GM23248 (cell line): ENCODE data around the gene CDK8. TPM values are rescaled to one million over a fixed set of nuclear protein-coding genes. Genes with fewer than 3 reads are reported as not detected.

Source experiments
- DNase-seq: peaks from one replicate; pipeline ENCODE4 v3.0.0-alpha.2; 2015
- H2AFZ ChIP-seq: fragments of 200-600 bp; sonication (generic); 2 replicates; pipeline ENCODE4 v1.6.1; 2016; ENCODE audit warnings: antibody characterized with exemption
- H3F3A ChIP-seq: fragments of 200-600 bp; sonication (generic); 2 replicates; pipeline ENCODE4 v1.6.1; 2016; ENCODE audit warnings: mild to moderate bottlenecking, antibody characterized with exemption, mixed run types; ENCODE audit not compliant: insufficient read depth
- H3K27ac ChIP-seq: fragments of 200-600 bp; sonication (generic); 2 replicates; pipeline ENCODE4 v1.5.1; 2016; ENCODE audit warnings: mild to moderate bottlenecking
- H3K27me3 ChIP-seq: fragments of 200-600 bp; sonication (generic); replicated peaks from 2 replicates; pipeline ENCODE4 v1.6.1; 2016; ENCODE audit warnings: mild to moderate bottlenecking; ENCODE audit not compliant: insufficient read depth
- H3K36me3 ChIP-seq: fragments of 200-600 bp; sonication (generic); 2 replicates; pipeline ENCODE4 v1.6.1; 2016; ENCODE audit warnings: low read depth, mild to moderate bottlenecking
- H3K4me1 ChIP-seq: fragments of 200-600 bp; sonication (generic); 2 replicates; pipeline ENCODE4 v1.6.1; 2016; ENCODE audit warnings: mild to moderate bottlenecking; ENCODE audit not compliant: insufficient read depth
- H3K4me2 ChIP-seq: fragments of 200-600 bp; sonication (generic); one replicate; pipeline ENCODE4 v1.6.1; 2016; ENCODE audit warnings: mild to moderate bottlenecking; ENCODE audit not compliant: unreplicated experiment
- H3K4me3 ChIP-seq: fragments of 200-600 bp; sonication (generic); 2 replicates; pipeline ENCODE4 v1.5.1; 2016; ENCODE audit warnings: mild to moderate bottlenecking
- H3K79me2 ChIP-seq: fragments of 200-600 bp; sonication (generic); 2 replicates; pipeline ENCODE4 v1.6.1; 2016; ENCODE audit warnings: mild to moderate bottlenecking; ENCODE audit not compliant: insufficient read depth
- H3K9ac ChIP-seq: fragments of 200-600 bp; sonication (generic); 2 replicates; pipeline ENCODE4 v1.6.1; 2016; ENCODE audit warnings: mild to moderate bottlenecking
- H3K9me2 ChIP-seq: fragments of 200-600 bp; sonication (generic); 2 replicates; pipeline ENCODE4 v1.6.1; 2016; ENCODE audit warnings: mixed run types, mild to moderate bottlenecking, moderate library complexity; ENCODE audit not compliant: insufficient read depth
- H3K9me3 ChIP-seq: fragments of 200-600 bp; sonication (generic); one replicate; pipeline ENCODE4 v1.6.1; 2017; ENCODE audit warnings: low read depth
- H4K20me1 ChIP-seq: fragments of 200-600 bp; sonication (generic); 2 replicates; pipeline ENCODE4 v1.6.0; 2016; ENCODE audit not compliant: insufficient read depth
- EZH2 ChIP-seq: fragments of 200-600 bp; sonication (generic); IDR thresholded peaks from 2 replicates; pipeline ENCODE4 v1.6.1; 2018; ENCODE audit warnings: antibody characterized with exemption, mild to moderate bottlenecking; ENCODE audit not compliant: insufficient read depth, poor library complexity, severe bottlenecking
- EZH2phosphoT487 ChIP-seq: fragments of 200-600 bp; sonication (generic); IDR thresholded peaks from 2 replicates; pipeline ENCODE4 v1.6.1; 2018; ENCODE audit warnings: antibody characterized with exemption, moderate library complexity, mild to moderate bottlenecking, low read depth; ENCODE audit not compliant: insufficient read depth
- WGBS, 2 experiments: methylation state at CpG; one replicate each; pipeline ENCODE4 v1.1.6; 2015 to 2017; ENCODE audit warnings: low lambda C conversion rate in 2 of 2, low coverage in 1 of 2; ENCODE audit errors: missing lambda C conversion rate in 2 of 2; 5-methylcytosine and 5-hydroxymethylcytosine counted together
- in situ Hi-C: fragments of 300-500 bp; cut with MboI; formaldehyde crosslinking; loops from 2 replicates; pipeline ENCODE4 v1.15.0; 2020
- polyA plus RNA-seq: library from polyadenylated mRNA; unstranded; fragments of >200 nt; fragmentation: Nextera tagmentation; extraction: Ambion mirVana; gene quantifications from 2 replicates; pipeline ENCODE4 v1.2.1, GENCODE V29; 2016
- total RNA-seq: library from RNA; depleted of rRNA; stranded (reverse); fragments of >200 nt; shearing (Covaris generic); gene quantifications from 2 replicates; pipeline ENCODE4 v1.2.3, GENCODE V29; 2014; rRNA removed

Gene CDK8
- total RNA-seq (11.9 and 12.3 TPM in 2 replicates), polyA plus RNA-seq (4.3 and 5.1 TPM in 2 replicates)

DNA sequence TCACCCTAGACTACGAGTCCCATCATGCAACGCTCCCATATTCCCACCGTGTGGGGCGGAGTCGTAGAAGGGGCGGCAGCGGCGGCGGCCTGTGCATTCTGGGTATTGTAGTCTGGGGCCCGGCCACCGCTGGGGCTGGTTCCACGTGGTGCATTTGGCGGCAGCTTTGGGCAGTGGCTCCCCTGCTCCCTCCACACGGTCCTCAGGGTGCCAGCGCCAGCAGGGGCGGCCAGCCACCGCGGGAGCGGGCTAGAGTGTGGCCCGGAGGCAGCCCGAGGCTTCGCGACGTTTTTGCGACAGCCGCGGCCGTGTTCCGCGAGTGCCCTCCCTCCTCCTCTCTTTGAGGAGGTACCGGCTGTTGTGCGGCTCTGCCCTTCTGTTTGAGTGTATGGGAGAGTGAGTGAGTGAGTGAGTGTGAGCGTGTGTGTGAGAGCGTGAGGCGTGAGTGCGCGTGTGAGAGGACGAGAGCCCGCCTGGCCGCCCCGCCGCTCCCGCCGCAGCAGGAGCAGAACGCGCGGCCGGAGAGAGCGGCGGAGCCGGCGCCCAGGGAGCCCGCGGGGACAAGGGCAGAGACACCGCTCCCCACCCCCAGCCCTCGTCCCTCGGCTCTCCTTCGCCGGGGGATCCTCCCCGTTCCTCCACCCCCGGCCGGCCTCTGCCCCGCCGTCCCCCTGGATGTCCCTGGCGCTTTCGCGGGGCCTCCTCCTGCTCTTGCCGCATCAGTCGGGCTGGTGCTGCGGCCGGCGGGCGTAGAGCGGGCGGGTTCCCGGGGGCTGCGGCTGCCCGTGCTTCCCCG lies at the start of gene CDK8:
Gene CDK8 (plus strand): TSS at position 343 of the 796 bp plus-strand sequence. CDS start 513 bp downstream, outside the sequence.
- H3K4me2 ChIP-seq: peak within 1 kb of the TSS; percentile 92
- H3K27me3 ChIP-seq: no peaks in the 10 kb centered on the region
- H3K79me2 ChIP-seq: peaks cover 45% of the 10 kb centered on the region
- DNase-seq: peak; percentile 94
- in situ Hi-C loops: no loop called here
- H3K9me2 ChIP-seq: no peaks in the 10 kb centered on the region
- peaks cover 9% of the 10 kb centered on the region; the same call in 1 of the 2 replicates for H4K20me1 ChIP-seq
- peak within 1 kb of the TSS; percentile 69 for H3K27ac ChIP-seq
- WGBS, 2 experiments: 1 to 2% methylated on average over 52 to 73 of the region's 79 CpGs
- no peaks in the 10 kb centered on the region for H3F3A ChIP-seq
- TF ChIP-seq EZH2 (no peak), EZH2phosphoT487 (no peak)
- no peaks in the 10 kb centered on the region for H3K36me3 ChIP-seq
- peak within 1 kb of the TSS; percentile 92 for H2AFZ ChIP-seq
- H3K4me1 ChIP-seq: peaks cover 19% of the 10 kb centered on the region
- peak within 1 kb of the TSS; percentile 93 for H3K4me3 ChIP-seq
- no peaks in the 10 kb centered on the region for H3K9me3 ChIP-seq
- H3K9ac ChIP-seq: peak within 1 kb of the TSS; percentile 78

DNA sequence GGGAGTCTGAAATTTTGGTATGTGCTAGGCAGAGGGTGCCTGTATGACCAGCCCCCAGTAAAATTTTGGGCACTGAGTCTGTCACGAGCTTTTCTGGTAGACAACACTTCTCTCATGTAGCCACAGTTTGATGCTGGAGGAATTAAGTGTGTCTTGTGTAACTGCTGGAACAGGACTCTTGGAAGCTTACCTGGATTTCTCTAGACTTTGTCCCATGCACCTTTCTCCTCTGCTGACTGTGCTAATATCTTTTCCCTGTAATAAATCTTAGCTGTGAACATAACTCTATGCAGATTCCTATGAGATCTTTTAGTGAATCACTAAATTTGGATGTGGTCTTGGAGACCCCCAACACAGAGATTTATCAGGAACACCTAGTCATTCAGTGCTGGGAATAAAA lies 45.6 kb upstream of the CDK8 start:
- 95 to 100% methylated on average over 1 of the region's 1 CpG for WGBS, 2 experiments
- in situ Hi-C loops: no loop called here

GRCh38 chr13:26213345-26213744 lies 40.6 kb upstream of the CDK8 start:
- H3F3A ChIP-seq: 0 out of 2 replicates have a peak, but pooled peaks cover 5% of the 10 kb centered on the region
- H3K9me2 ChIP-seq: no peaks in the 10 kb centered on the region
- peaks cover 64% of the 10 kb centered on the region for H3K36me3 ChIP-seq
- H4K20me1 ChIP-seq: no peaks in the 10 kb centered on the region
- H3K4me3 ChIP-seq: no peak overlapping the region
- peaks cover 4% of the 10 kb centered on the region; the same call in 1 of the 2 replicates for H3K79me2 ChIP-seq
- no peaks in the 10 kb centered on the region for H3K27me3 ChIP-seq
- no peak overlapping the region for H3K27ac ChIP-seq
- 60 to 65% methylated on average over 1 of the region's 1 CpG for WGBS, 2 experiments
- TF ChIP-seq EZH2 (no peak), EZH2phosphoT487 (no peak)
- no peak overlapping the region for H3K4me2 ChIP-seq
- DNase-seq: no peak
- H3K4me1 ChIP-seq: no peaks in the 10 kb centered on the region
- in situ Hi-C loops: no loop called here
- H2AFZ ChIP-seq: no peak overlapping the region
- H3K9me3 ChIP-seq: no peaks in the 10 kb centered on the region
- H3K9ac ChIP-seq: no peak overlapping the region

More for the DNA sequence above, 45.6 kb upstream of the CDK8 start:
- Histone ChIP-seq H3F3A (peaks cover 8% of the 10 kb centered on the region), H3K9me3 (no peaks in the 10 kb centered on the region), H3K4me3 (no peak overlapping the region), H3K9ac (no peak overlapping the region), H3K36me3 (peaks cover 16% of the 10 kb centered on the region), H2AFZ (no peak overlapping the region), H3K9me2 (no peaks in the 10 kb centered on the region), H3K79me2 (no peaks in the 10 kb centered on the region), H3K27me3 (no peaks in the 10 kb centered on the region), H3K4me1 (no peaks in the 10 kb centered on the region), H4K20me1 (no peaks in the 10 kb centered on the region), H3K4me2 (no peak overlapping the region), H3K27ac (no peak overlapping the region)
- DNase-seq: no peak
- TF ChIP-seq EZH2phosphoT487 (no peak), EZH2 (no peak)

DNA sequence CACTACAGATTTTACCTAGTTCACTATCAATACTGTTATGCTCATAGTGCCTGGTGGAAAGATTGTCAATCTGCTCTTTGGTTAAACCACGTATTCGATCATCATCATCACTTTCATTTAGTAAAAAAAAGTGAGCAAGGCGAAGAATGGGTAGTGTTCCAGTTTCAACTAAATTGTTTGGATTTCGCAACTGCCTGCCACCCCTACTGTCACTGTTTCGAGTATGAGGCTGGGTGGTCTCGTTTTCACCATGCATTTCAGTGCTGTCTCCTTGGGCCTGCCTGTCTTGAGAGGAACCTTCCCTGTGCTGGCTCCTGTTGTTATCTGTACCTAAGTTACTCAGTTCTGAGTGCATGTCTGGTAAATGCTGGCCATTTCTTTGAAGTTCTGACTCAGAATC lies 39.9 kb upstream of the CDK8 start:
- no peaks in the 10 kb centered on the region for H3K4me1 ChIP-seq
- no peak overlapping the region for H3K27ac ChIP-seq
- H3K79me2 ChIP-seq: peaks cover 9% of the 10 kb centered on the region
- in situ Hi-C loops: no loop called here
- WGBS, 2 experiments: 90% methylated on average over 6 of the region's 6 CpGs
- H3K9ac ChIP-seq: no peak overlapping the region
- no peak overlapping the region for H3K4me3 ChIP-seq
- no peak for DNase-seq
- peaks cover 70% of the 10 kb centered on the region for H3K36me3 ChIP-seq
- H3K4me2 ChIP-seq: no peak overlapping the region
- TF ChIP-seq EZH2: no peak
- H3K9me3 ChIP-seq: no peaks in the 10 kb centered on the region
- no peaks in the 10 kb centered on the region for H4K20me1 ChIP-seq
- 0 out of 2 replicates have a peak, but pooled peaks cover 5% of the 10 kb centered on the region for H3F3A ChIP-seq
- no peaks in the 10 kb centered on the region for H3K27me3 ChIP-seq
- no peak overlapping the region for H2AFZ ChIP-seq
- H3K9me2 ChIP-seq: no peaks in the 10 kb centered on the region
